H9 (cell line): ENCODE data around the gene ADAMTS17. TPM values are rescaled to one million over a fixed set of nuclear protein-coding genes. Genes with fewer than 3 reads are reported as not detected.

Experiments
- DNase-seq: peaks from one replicate; pipeline ENCODE4 v3.0.0-alpha.2; 2017
- H2AFZ ChIP-seq: one replicate; pipeline ENCODE4 v1.6.1; 2013; ENCODE audit warnings: mild to moderate bottlenecking, low read length, control low read depth, moderate library complexity
- H2AK5ac ChIP-seq: 2 replicates; pipeline ENCODE4 v1.6.1; 2013; ENCODE audit warnings: low read length, control low read depth, mixed read lengths; ENCODE audit not compliant: insufficient read length
- H2BK120ac ChIP-seq: one replicate; pipeline ENCODE4 v1.6.1; 2013; ENCODE audit warnings: low read depth, mild to moderate bottlenecking, low read length, control low read depth, inconsistent platforms; ENCODE audit not compliant: poor library complexity, severe bottlenecking
- H2BK12ac ChIP-seq: 2 replicates; pipeline ENCODE4 v1.6.1; 2013; ENCODE audit warnings: low read length, control low read depth, mixed read lengths, low read depth; ENCODE audit not compliant: insufficient read length
- H2BK15ac ChIP-seq: 2 replicates; pipeline ENCODE4 v1.6.1; 2013; ENCODE audit warnings: low read depth, low read length, control low read depth
- H2BK20ac ChIP-seq: one replicate; pipeline ENCODE4 v1.6.1; 2013; ENCODE audit warnings: low read depth, mild to moderate bottlenecking, low read length, control low read depth, inconsistent platforms; ENCODE audit not compliant: poor library complexity, severe bottlenecking
- H2BK5ac ChIP-seq: 2 replicates; pipeline ENCODE4 v1.6.1; 2013; ENCODE audit warnings: low read length, control low read depth, mixed read lengths; ENCODE audit not compliant: insufficient read length
- H3K14ac ChIP-seq: 2 replicates; pipeline ENCODE4 v1.6.1; 2013; ENCODE audit warnings: low read length, control low read depth; ENCODE audit not compliant: insufficient read depth
- H3K18ac ChIP-seq: 2 replicates; pipeline ENCODE4 v1.6.1; 2013; ENCODE audit warnings: low read depth, mild to moderate bottlenecking, mixed read lengths, low read length, control low read depth; ENCODE audit not compliant: insufficient read length
- H3K23ac ChIP-seq: 2 replicates; pipeline ENCODE4 v1.6.1; 2013; ENCODE audit warnings: low read length, control low read depth, mixed read lengths, low read depth; ENCODE audit not compliant: insufficient read length
- H3K23me2 ChIP-seq: 2 replicates; pipeline ENCODE4 v1.6.1; 2013; ENCODE audit warnings: low read depth, mild to moderate bottlenecking, mixed read lengths, low read length, control low read depth; ENCODE audit not compliant: insufficient read length, poor library complexity, severe bottlenecking
- H3K27ac ChIP-seq: 2 replicates; pipeline ENCODE4 v1.5.1; 2013; ENCODE audit warnings: low read length, control low read depth, mixed read lengths, low read depth; ENCODE audit not compliant: insufficient read length
- H3K27me3 ChIP-seq: 2 replicates; pipeline ENCODE4 v1.6.1; 2013; ENCODE audit warnings: low read length, control low read depth, inconsistent platforms; ENCODE audit not compliant: insufficient read depth
- H3K4ac ChIP-seq: 2 replicates; pipeline ENCODE4 v1.6.1; 2013; ENCODE audit warnings: low read depth, mild to moderate bottlenecking, control low read depth, inconsistent platforms, low read length, moderate library complexity
- H3K4me1 ChIP-seq: 2 replicates; pipeline ENCODE4 v1.6.1; 2013; ENCODE audit warnings: low read length, control low read depth, inconsistent platforms; ENCODE audit not compliant: insufficient read depth
- H3K4me2 ChIP-seq: 2 replicates; pipeline ENCODE4 v1.6.1; 2013; ENCODE audit warnings: low read length, control low read depth, mixed read lengths; ENCODE audit not compliant: insufficient read length, insufficient read depth
- H3K56ac ChIP-seq: 2 replicates; pipeline ENCODE4 v1.6.1; 2013; ENCODE audit warnings: low read depth, mild to moderate bottlenecking, mixed read lengths, low read length, control low read depth; ENCODE audit not compliant: insufficient read length
- H3K79me1 ChIP-seq: 2 replicates; pipeline ENCODE4 v1.6.1; 2013; ENCODE audit warnings: low read depth, mild to moderate bottlenecking, moderate library complexity, low read length, control low read depth, inconsistent platforms; ENCODE audit not compliant: insufficient read depth, poor library complexity, severe bottlenecking
- H3K79me2 ChIP-seq: 2 replicates; pipeline ENCODE4 v1.6.1; 2013; ENCODE audit warnings: low read length, control low read depth, inconsistent platforms; ENCODE audit not compliant: insufficient read depth
- H3K9ac ChIP-seq: 2 replicates; pipeline ENCODE4 v1.6.1; 2013; ENCODE audit warnings: low read length, control low read depth, mixed read lengths; ENCODE audit not compliant: insufficient read length; ENCODE audit errors: extremely low read depth
- H3K9me3 ChIP-seq: one replicate; pipeline ENCODE4 v1.6.1; 2013; ENCODE audit warnings: low read depth, low read length, inconsistent platforms; ENCODE audit not compliant: control insufficient read depth
- H3T11ph ChIP-seq: one replicate; pipeline ENCODE4 v1.6.1; 2013; ENCODE audit warnings: mild to moderate bottlenecking, low read length, control low read depth, inconsistent platforms
- H4K20me1 ChIP-seq: one replicate; pipeline ENCODE4 v1.6.1; 2013; ENCODE audit not compliant: control insufficient read depth, insufficient read length, insufficient read depth
- H4K5ac ChIP-seq: 2 replicates; pipeline ENCODE4 v1.6.1; 2013; ENCODE audit warnings: low read depth, mild to moderate bottlenecking, mixed read lengths, low read length, control low read depth; ENCODE audit not compliant: insufficient read length
- H4K8ac ChIP-seq: replicated peaks from 2 replicates; pipeline ENCODE4 v1.6.1; 2013; ENCODE audit warnings: low read length, control low read depth, mixed read lengths, low read depth; ENCODE audit not compliant: insufficient read length
- H4K91ac ChIP-seq: 2 replicates; pipeline ENCODE4 v1.6.1; 2013; ENCODE audit warnings: low read depth, mild to moderate bottlenecking, moderate library complexity, mixed read lengths, low read length, control low read depth; ENCODE audit not compliant: insufficient read length
- H3K27ac Mint-ChIP-seq, 3 experiments: 2 replicates in 2 of 3; 3 replicates in 1 of 3; pipeline ENCODE4 v1.8.0; 2020 to 2021; ENCODE audit warnings: mixed read lengths in 3 of 3, mild to moderate bottlenecking in 1 of 3, moderate library complexity in 1 of 3
- H3K27me3 Mint-ChIP-seq: 2 replicates; pipeline ENCODE4 v1.8.0; 2021; ENCODE audit warnings: low read depth, mild to moderate bottlenecking, moderate library complexity, mixed read lengths
- H3K36me3 Mint-ChIP-seq, 3 experiments: 2 replicates in 2 of 3; 3 replicates in 1 of 3; pipeline ENCODE4 v1.8.0; 2020 to 2021; ENCODE audit warnings: low read depth in 3 of 3, mixed read lengths in 3 of 3; ENCODE audit not compliant: insufficient read depth in 1 of 3
- H3K4me1 Mint-ChIP-seq, 2 experiments: 2 replicates each; pipeline ENCODE4 v1.8.0; 2020; ENCODE audit warnings: mixed read lengths in 2 of 2
- H3K4me3 Mint-ChIP-seq, 2 experiments: 2 replicates in 1 of 2; 3 replicates in 1 of 2; pipeline ENCODE4 v1.8.0; 2020 to 2021; ENCODE audit warnings: mild to moderate bottlenecking in 2 of 2, mixed read lengths in 2 of 2, moderate library complexity in 1 of 2
- H3K9me3 Mint-ChIP-seq, 2 experiments: 2 replicates in 1 of 2; 3 replicates in 1 of 2; pipeline ENCODE4 v1.8.0; 2020; ENCODE audit warnings: mild to moderate bottlenecking in 2 of 2, mixed read lengths in 2 of 2, moderate library complexity in 1 of 2
- WGBS: extraction: QIAGEN DNeasy Blood & Tissue Kit; methylation state at CpG from one replicate; pipeline ENCODE4 v1.1.7; 2013; ENCODE audit warnings: missing lambda C conversion rate, low lambda C conversion rate, mixed read lengths; ENCODE audit not compliant: insufficient read length; ENCODE audit errors: extremely low coverage; 5-methylcytosine and 5-hydroxymethylcytosine counted together
- total RNA-seq: library from RNA; stranded (reverse); gene quantifications from 2 replicates; pipeline ENCODE4 v1.2.1, GENCODE V29; 2021
- TF ChIP-seq, protein P1 (sequence below): fragments of 200-600 bp; sonication (generic); conservative IDR thresholded peaks from 3 replicates; pipeline ENCODE4 v1.8.0; 2021; ENCODE audit warnings: antibody characterized with exemption, mild to moderate bottlenecking

Gene ADAMTS17
- total RNA-seq, 1 experiment from 2014 or later: 2.9 TPM

DNA sequence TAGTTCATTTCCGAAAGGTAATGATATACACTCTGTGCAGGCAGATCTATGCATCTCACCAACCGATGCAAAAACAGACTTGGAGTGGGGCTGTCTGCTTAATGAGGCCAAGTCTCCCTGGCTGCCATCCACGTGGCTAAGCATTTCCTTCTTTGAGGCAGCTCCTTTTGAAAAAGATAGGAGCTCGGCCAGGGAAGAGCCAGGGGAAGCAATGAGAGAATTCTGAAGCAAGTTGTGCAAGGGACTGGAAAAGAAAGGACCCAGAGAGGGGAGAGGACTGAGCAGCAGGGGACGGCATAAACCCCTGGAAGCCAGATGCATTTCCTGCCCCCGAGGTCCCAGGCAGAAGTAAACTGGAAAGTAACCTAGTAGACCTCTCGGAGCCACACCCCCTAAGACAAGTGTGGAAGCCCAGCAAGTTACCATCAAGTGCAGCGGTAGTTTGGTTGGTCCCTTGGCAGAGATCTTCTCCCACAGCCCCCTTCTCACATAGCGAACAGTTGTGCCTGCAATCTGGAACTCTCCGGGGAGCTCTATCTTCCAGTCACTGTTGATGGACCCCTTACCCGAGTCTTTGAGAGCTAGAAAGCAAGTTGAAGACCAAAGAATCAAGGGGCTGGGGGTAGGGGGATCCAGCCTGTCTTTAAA, 288.2 kb downstream of the ADAMTS17 start:
- Histone ChIP-seq H3K4ac (no peak overlapping the region), H3K4me1 (no peaks in the 10 kb centered on the region), H2BK5ac (no peak overlapping the region), H3K23ac (no peak overlapping the region), H2BK120ac (no peak overlapping the region), H4K20me1 (no peaks in the 10 kb centered on the region), H3K14ac (no peak overlapping the region), H3K56ac (no peak overlapping the region), H3K79me1 (no peaks in the 10 kb centered on the region), H3K18ac (no peak overlapping the region), H4K91ac (no peak overlapping the region), H4K5ac (no peak overlapping the region), H4K8ac (no peak overlapping the region), H3K23me2 (no peaks in the 10 kb centered on the region), H2AK5ac (no peak overlapping the region), H3K9ac (no peak overlapping the region), H2AFZ (no peak overlapping the region), H3K9me3 (no peaks in the 10 kb centered on the region), H3T11ph (no peak overlapping the region), H3K79me2 (no peaks in the 10 kb centered on the region), H3K27ac (no peak overlapping the region), H3K4me2 (no peak overlapping the region), H2BK20ac (no peak overlapping the region), H3K27me3 (no peaks in the 10 kb centered on the region; the same call in 1 of the 2 replicates), H2BK15ac (no peak overlapping the region), H2BK12ac (no peak overlapping the region)
- peaks cover 19 to 24% of the 10 kb centered on the region in 2 experiments for H3K4me1 Mint-ChIP-seq
- H3K9me3 Mint-ChIP-seq: no peaks in the 10 kb centered on the region
- H3K27me3 Mint-ChIP-seq: peaks cover 27% of the 10 kb centered on the region
- no peak overlapping the region for H3K4me3 Mint-ChIP-seq
- no peak for DNase-seq
- H3K36me3 Mint-ChIP-seq: no peaks in the 10 kb centered on the region; a peak in 1 of 7 replicates
- TF ChIP-seq, protein P1, sequence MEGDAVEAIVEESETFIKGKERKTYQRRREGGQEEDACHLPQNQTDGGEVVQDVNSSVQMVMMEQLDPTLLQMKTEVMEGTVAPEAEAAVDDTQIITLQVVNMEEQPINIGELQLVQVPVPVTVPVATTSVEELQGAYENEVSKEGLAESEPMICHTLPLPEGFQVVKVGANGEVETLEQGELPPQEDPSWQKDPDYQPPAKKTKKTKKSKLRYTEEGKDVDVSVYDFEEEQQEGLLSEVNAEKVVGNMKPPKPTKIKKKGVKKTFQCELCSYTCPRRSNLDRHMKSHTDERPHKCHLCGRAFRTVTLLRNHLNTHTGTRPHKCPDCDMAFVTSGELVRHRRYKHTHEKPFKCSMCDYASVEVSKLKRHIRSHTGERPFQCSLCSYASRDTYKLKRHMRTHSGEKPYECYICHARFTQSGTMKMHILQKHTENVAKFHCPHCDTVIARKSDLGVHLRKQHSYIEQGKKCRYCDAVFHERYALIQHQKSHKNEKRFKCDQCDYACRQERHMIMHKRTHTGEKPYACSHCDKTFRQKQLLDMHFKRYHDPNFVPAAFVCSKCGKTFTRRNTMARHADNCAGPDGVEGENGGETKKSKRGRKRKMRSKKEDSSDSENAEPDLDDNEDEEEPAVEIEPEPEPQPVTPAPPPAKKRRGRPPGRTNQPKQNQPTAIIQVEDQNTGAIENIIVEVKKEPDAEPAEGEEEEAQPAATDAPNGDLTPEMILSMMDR: no peak
- no CpG with 5 or more reads among the region's 11 CpGs for WGBS
- H3K27ac Mint-ChIP-seq: peak overlapping the region in 1 of 3 experiments; percentile 31; a peak in 1 of 7 replicates
